ENCODE measurements around the gene FXYD7. TPM values are rescaled to one million over a fixed set of nuclear protein-coding genes. Genes with fewer than 3 reads are reported as not detected.

Gene FXYD7
- total and polyA plus RNA-seq, 9 of the 15 experiments (the other 6 are each of a cell fraction or from before 2014, with no cell fraction given) = 0.10 to 0.80 (median 0.31) TPM; not detected in 3

GRCh38 chr19:35140962-35141836 lies 1.9 kb upstream of the FXYD7 start (continued):
- TF ChIP-seq KDM5B (IDR thresholded peaks at IDR 0.05; ENCODE audit: insufficient replicate concordance, low read depth, low read length) = no peak
- 0 out of 2 replicates have a peak, but pooled peaks have one; percentile 9 for TF ChIP-seq TEAD4 (IDR thresholded peaks at IDR 0.05; ENCODE audit: low read length)
- TF ChIP-seq TEAD4 (CRISPR knock-in tag; IDR thresholded peaks at IDR 0.05; ENCODE audit: borderline replicate concordance) = 0 out of 2 replicates have a peak, but pooled peaks have one; percentile 49
- no peak for TF ChIP-seq PURB (CRISPR knock-in tag; IDR thresholded peaks at IDR 0.05; ENCODE audit: low read depth)
- TF ChIP-seq STAG1 (CRISPR knock-in tag; IDR thresholded peaks at IDR 0.05; ENCODE audit: borderline replicate concordance) = peak; percentile 18
- no peak for TF ChIP-seq MECOM (CRISPR knock-in tag; IDR thresholded peaks at IDR 0.05)
- TF ChIP-seq CHAMP1 (IDR thresholded peaks at IDR 0.05) = no peak
- 0 out of 2 replicates have a peak, but pooled peaks have one; percentile 34 for TF ChIP-seq KLF13 (tag; IDR thresholded peaks at IDR 0.05; ENCODE audit: borderline replicate concordance, low read depth)
- no peak for TF ChIP-seq C11orf30 (IDR thresholded peaks at IDR 0.05; ENCODE audit: low read depth)
- no peak for TF ChIP-seq NR2F6 (CRISPR knock-in tag; IDR thresholded peaks at IDR 0.05)
- TF ChIP-seq ZNF23 (CRISPR knock-in tag; IDR thresholded peaks at IDR 0.05) = no peak
- no peak for TF ChIP-seq MCM7 (IDR thresholded peaks at IDR 0.05)
- no peak for TF ChIP-seq MEF2D (tag; conservative IDR thresholded peaks at IDR 0.05; ENCODE audit: low read depth)
- TF ChIP-seq KAT8 (IDR thresholded peaks at IDR 0.05; ENCODE audit: low read depth) = no peak
- TF ChIP-seq POLR3A (IDR thresholded peaks at IDR 0.05; ENCODE audit: borderline replicate concordance, extremely low read depth, insufficient read depth, insufficient read length) = no peak
- no peak for TF ChIP-seq ZNF699 (CRISPR knock-in tag; IDR thresholded peaks at IDR 0.05; ENCODE audit: insufficient replicate concordance)
- TF ChIP-seq ZNF778 (CRISPR knock-in tag; IDR thresholded peaks at IDR 0.05) = no peak
- TF ChIP-seq SNRNP70 (optimal IDR thresholded peaks at IDR 0.05; ENCODE audit: low read depth, low read length) = no peak
- TF ChIP-seq CREB3L1 (IDR thresholded peaks at IDR 0.05; ENCODE audit: borderline replicate concordance, low read depth) = no peak
- TF ChIP-seq KLF10 (CRISPR knock-in tag; IDR thresholded peaks at IDR 0.05) = no peak
- TF ChIP-seq MTA2 (IDR thresholded peaks at IDR 0.05; ENCODE audit: low read depth) = no peak
- no peak for TF ChIP-seq HIVEP1 (CRISPR knock-in tag; IDR thresholded peaks at IDR 0.05)
- no peak for TF ChIP-seq ZNF140 (CRISPR knock-in tag; IDR thresholded peaks at IDR 0.05)
- no peak for TF ChIP-seq FOXA1 (IDR thresholded peaks at IDR 0.05; ENCODE audit: borderline replicate concordance)
- TF ChIP-seq RNF2 (IDR thresholded peaks at IDR 0.05) = no peak
